CD4-positive, alpha-beta T cell (primary cell): Measurements from ENCODE around the gene PGK1. TPM values are rescaled to one million over a fixed set of nuclear protein-coding genes. Genes with fewer than 3 reads are reported as not detected.
A peak's percentile ranks its signal among the peaks of the same experiment; 100 is the strongest.
"Not testable (repeated sequence)": the region's sequence is repeated elsewhere in the genome, so short reads cannot be mapped to it uniquely, and the experiment has no call there.

Experiments
- ATAC-seq: fragments of 200-7000 bp; cut with Tn5 transposase; one replicate; pipeline ENCODE4 v1.10.0; 2022; ENCODE audit warnings: mild to moderate bottlenecking; ENCODE audit not compliant: poor library complexity
- CTCF ChIA-PET: fragments of 350-600 bp; sonication (Branson Sonifier 250); formaldehyde crosslinking; loops from one replicate; lab custom pipeline; 2021; ENCODE audit warnings: antibody characterized with exemption, inconsistent platforms; lab: Charles Lee
- POLR2A ChIA-PET: fragments of 350-600 bp; sonication (Branson Sonifier 250); formaldehyde crosslinking; loops from one replicate; lab custom pipeline; 2021; ENCODE audit warnings: antibody characterized with exemption, inconsistent platforms; lab: Charles Lee
- DNase-seq, 14 experiments: peaks; one replicate each; pipeline ENCODE4 v3.0.0-alpha.2; 2013 to 2020; ENCODE audit warnings: mixed read lengths in 2 of 14
- H3K27ac ChIP-seq, 2 donors: one replicate each; pipeline versions ENCODE4 v1.5.1 to v1.7.0; 2013; ENCODE audit warnings: low read length in 2 of 2, low read depth in 1 of 2, mild to moderate bottlenecking in 1 of 2
- H3K27me3 ChIP-seq, 2 experiments: 1 replicate in 1 of 2; 2 replicates in 1 of 2; pipeline versions ENCODE4 v1.6.1 to v1.7.0; 2013; ENCODE audit warnings: low read length in 2 of 2, control low read depth in 1 of 2, mild to moderate bottlenecking in 1 of 2, moderate library complexity in 1 of 2; ENCODE audit not compliant: insufficient read depth in 2 of 2, control insufficient read depth in 1 of 2
- H3K36me3 ChIP-seq: one replicate; pipeline ENCODE4 v1.6.1; 2013; ENCODE audit warnings: low read length, control low read depth; ENCODE audit not compliant: insufficient read depth
- H3K4me1 ChIP-seq: one replicate; pipeline ENCODE4 v1.6.1; 2013; ENCODE audit warnings: low read length, control low read depth; ENCODE audit not compliant: insufficient read depth
- H3K4me3 ChIP-seq: one replicate; pipeline ENCODE4 v1.5.1; 2013; ENCODE audit warnings: mild to moderate bottlenecking, low read length, moderate library complexity
- H3K9me3 ChIP-seq, 2 experiments: 1 replicate in 1 of 2; 2 replicates in 1 of 2; pipeline versions ENCODE4 v1.6.1 to v1.7.0; 2013; ENCODE audit warnings: low read length in 2 of 2, mild to moderate bottlenecking in 2 of 2, control low read depth in 1 of 2, moderate library complexity in 1 of 2; ENCODE audit not compliant: control insufficient read depth in 1 of 2, insufficient read depth in 1 of 2
- H3K27ac Mint-ChIP-seq: one replicate; pipeline ENCODE4 v1.8.0; 2020; ENCODE audit warnings: mixed read lengths
- H3K27me3 Mint-ChIP-seq: one replicate; pipeline ENCODE4 v1.8.0; 2021; ENCODE audit warnings: mixed read lengths
- H3K36me3 Mint-ChIP-seq: one replicate; pipeline ENCODE4 v1.8.0; 2021; ENCODE audit warnings: low read depth, mixed read lengths
- H3K4me1 Mint-ChIP-seq: one replicate; pipeline ENCODE4 v1.8.0; 2021; ENCODE audit warnings: low read depth, mixed read lengths
- H3K4me3 Mint-ChIP-seq: one replicate; pipeline ENCODE4 v1.8.0; 2020; ENCODE audit warnings: mild to moderate bottlenecking, mixed read lengths
- H3K9me3 Mint-ChIP-seq: one replicate; pipeline ENCODE4 v1.8.0; 2020; ENCODE audit warnings: mixed read lengths
- intact Hi-C, 2 experiments: fragments of 100-400 bp; cut with DNase I in 1 of 2; cut with micrococcal nuclease in 1 of 2; formaldehyde crosslinking; loops; one replicate each; pipeline versions ENCODE4 v1.15.1 to v1.9.0; 2023 to 2025; cut with DNase I, micrococcal nuclease
- total RNA-seq, 174 experiments: library from RNA in 2 of 174; stranded (reverse) in 2 of 174; gene quantifications; one replicate each; pipeline ENCODE4 v1.2.3 and lab custom pipeline; 2021 to 2026
- TF ChIP-seq, protein P1 (sequence below): fragments of 200-600 bp; IDR thresholded peaks from one replicate; pipeline ENCODE4 v1.8.0; 2022; ENCODE audit warnings: antibody characterized with exemption, mild to moderate bottlenecking

Gene PGK1
- total RNA-seq, 2 experiments from 2014 or later = 267 to 281 TPM

DNA sequence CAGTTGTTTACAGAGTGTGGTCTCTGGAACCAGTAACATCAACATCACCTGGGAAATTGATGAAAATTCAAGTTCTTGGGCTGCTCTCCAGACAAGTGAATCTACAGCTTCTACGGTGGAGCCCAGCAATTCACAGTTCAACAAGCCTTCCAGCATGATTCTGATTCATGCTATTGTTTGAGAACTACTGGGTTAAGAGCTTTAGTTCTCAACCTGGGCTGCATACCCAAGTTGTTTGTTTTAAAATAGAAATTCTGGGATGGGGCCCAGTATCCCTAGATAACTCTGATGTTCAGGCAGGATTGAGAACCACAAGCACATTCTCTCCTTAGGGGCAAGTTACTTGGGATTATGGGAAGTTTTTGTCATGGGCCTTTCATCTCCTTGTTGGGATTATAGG lies 37.9 kb upstream of the PGK1 start:
- Mint-ChIP-seq H3K4me3 (no peak overlapping the region), H3K27ac (no peak overlapping the region), H3K27me3 (no peaks in the 10 kb centered on the region), H3K9me3 (no peaks in the 10 kb centered on the region), H3K36me3 (no peaks in the 10 kb centered on the region), H3K4me1 (no peaks in the 10 kb centered on the region)
- no peak for ATAC-seq
- POLR2A ChIA-PET = no interaction called here
- H3K4me3 ChIP-seq = no peak overlapping the region
- H3K4me1 ChIP-seq = no peaks in the 10 kb centered on the region
- intact Hi-C loops = no loop called here
- no peaks in the 10 kb centered on the region for H3K36me3 ChIP-seq
- TF ChIP-seq, protein P1, sequence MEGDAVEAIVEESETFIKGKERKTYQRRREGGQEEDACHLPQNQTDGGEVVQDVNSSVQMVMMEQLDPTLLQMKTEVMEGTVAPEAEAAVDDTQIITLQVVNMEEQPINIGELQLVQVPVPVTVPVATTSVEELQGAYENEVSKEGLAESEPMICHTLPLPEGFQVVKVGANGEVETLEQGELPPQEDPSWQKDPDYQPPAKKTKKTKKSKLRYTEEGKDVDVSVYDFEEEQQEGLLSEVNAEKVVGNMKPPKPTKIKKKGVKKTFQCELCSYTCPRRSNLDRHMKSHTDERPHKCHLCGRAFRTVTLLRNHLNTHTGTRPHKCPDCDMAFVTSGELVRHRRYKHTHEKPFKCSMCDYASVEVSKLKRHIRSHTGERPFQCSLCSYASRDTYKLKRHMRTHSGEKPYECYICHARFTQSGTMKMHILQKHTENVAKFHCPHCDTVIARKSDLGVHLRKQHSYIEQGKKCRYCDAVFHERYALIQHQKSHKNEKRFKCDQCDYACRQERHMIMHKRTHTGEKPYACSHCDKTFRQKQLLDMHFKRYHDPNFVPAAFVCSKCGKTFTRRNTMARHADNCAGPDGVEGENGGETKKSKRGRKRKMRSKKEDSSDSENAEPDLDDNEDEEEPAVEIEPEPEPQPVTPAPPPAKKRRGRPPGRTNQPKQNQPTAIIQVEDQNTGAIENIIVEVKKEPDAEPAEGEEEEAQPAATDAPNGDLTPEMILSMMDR = no peak
- no peak for DNase-seq
- CTCF ChIA-PET = no interaction called here
- H3K27ac ChIP-seq = no peak overlapping the region
- H3K27me3 ChIP-seq = no peaks in the 10 kb centered on the region
- no peaks in the 10 kb centered on the region for H3K9me3 ChIP-seq

DNA sequence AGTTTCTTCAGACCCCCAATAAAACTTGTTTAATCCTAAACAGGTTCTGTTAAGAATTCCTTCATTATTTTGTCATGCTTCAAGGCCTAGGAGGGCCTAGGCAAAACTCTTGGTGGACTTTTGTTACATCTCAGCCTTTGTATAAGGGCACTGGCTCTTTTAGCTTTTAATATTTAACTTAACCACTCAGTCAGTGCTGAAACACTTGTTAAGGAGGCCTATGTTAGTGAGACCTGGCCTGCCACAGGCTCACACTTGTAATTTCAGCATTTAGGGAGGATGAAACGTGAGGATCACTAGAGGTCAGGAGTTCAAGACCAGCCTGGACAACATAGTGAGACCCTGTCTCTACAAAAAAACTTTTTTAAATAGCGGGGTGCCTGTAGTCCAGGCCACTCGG lies 32.7 kb upstream of the PGK1 start:
- Histone ChIP-seq H3K9me3 (no peaks in the 10 kb centered on the region), H3K4me3 (no peak overlapping the region), H3K27ac (no peak overlapping the region), H3K36me3 (no peaks in the 10 kb centered on the region), H3K27me3 (no peaks in the 10 kb centered on the region), H3K4me1 (no peaks in the 10 kb centered on the region)
- Mint-ChIP-seq H3K27me3 (no peaks in the 10 kb centered on the region), H3K36me3 (peaks cover 6% of the 10 kb centered on the region), H3K9me3 (peaks cover 7% of the 10 kb centered on the region), H3K4me1 (peaks cover 13% of the 10 kb centered on the region), H3K4me3 (no peak overlapping the region), H3K27ac (no peak overlapping the region)
- ChIA-PET CTCF (no interaction called here), POLR2A (no interaction called here)
- intact Hi-C loops = loop anchor here in 1 of 2 experiments (5.0 kb wide), 1 partner anchor 36 kb away; no protein-coding TSS in a partner anchor
- DNase-seq = no peak
- no peak for ATAC-seq
- TF ChIP-seq, protein P1 = no peak

DNA sequence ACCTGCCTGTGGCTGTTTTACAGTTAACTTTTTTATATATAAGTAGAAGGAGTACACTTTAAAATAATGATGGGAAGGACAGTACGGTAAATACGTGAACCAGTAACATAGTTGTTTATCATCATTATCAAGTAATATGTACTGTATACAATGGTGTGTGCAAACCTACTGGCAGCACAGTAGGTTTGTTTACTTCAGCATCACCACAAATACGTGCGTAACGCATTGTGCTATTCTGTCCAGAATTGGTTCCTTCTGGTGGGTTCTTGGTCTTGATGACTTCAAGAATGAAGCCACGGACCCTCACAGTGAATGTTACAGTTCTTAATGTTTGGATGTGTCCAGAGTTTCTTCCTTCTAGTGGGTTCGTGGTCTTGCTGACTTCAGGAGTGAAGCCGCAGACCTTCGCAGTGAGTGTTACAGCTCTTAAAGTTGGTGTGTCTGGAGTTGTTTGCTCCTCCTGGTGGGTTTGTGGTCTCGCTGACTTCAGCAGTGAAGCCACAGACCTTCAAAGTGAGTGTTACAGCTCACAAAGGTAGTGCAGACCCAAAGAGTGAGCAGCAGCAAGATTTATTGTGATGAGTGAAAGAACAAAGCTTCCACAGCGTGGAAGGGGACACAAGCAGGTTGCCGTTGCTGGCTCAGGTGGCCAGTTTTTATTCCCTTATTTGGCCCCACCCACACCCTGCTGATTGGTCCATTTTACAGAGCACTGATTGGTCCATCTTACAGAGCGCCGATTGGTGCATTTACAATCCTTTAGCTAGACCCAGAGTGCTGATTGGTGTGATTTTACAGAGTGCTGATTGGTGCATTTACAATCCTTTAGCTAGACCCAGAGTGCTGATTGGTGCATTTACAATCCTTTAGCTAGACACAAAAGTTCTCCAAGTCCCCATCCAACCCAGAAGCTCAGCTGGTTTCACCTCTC lies 30.6 kb upstream of the PGK1 start:
- peak overlapping the region; percentile 72 for H3K4me3 Mint-ChIP-seq

More for the DNA sequence above, 30.6 kb upstream of the PGK1 start:
- H3K4me1 Mint-ChIP-seq = peaks cover 13% of the 10 kb centered on the region
- H3K27ac ChIP-seq, H3K27me3 Mint-ChIP-seq, H3K36me3 ChIP-seq, H3K9me3 Mint-ChIP-seq, H3K4me3 ChIP-seq, H3K27me3 ChIP-seq, H3K36me3 Mint-ChIP-seq, H3K4me1 ChIP-seq, H3K9me3 ChIP-seq: not testable (repeated sequence)
- intact Hi-C loops = loop anchor here in 1 of 2 experiments (5.0 kb wide), 1 partner anchor 34 kb away; no protein-coding TSS in a partner anchor
- peak in 13 of 14 experiments; percentile 5 to 70 (median 18) for DNase-seq
- POLR2A ChIA-PET = interaction anchor here (0.6 to 2.2 kb wide), 5 partner anchors 11 to 178 kb away, joined by 3 to 13 read pairs (median 4); partner anchors contain the start of genes ATP7A, MAGT1 and PGK1
- CTCF ChIA-PET = interaction anchor here (1.2 kb wide), 1 partner anchor 18 kb away, joined by 4 read pairs; no protein-coding TSS in a partner anchor
- peak; percentile 78 for ATAC-seq
- peak overlapping the region; percentile 88 for H3K27ac Mint-ChIP-seq
